K562 treated with DMSO at 1 percent for 24 hours (cell line): ENCODE data around the gene AQP6. TPM values are rescaled to one million over a fixed set of nuclear protein-coding genes. Genes with fewer than 3 reads are reported as not detected.

Experiments used
- total RNA-seq: library from RNA; unstranded; fragments of 300-600 nt; gene quantifications from 2 replicates; pipeline ENCODE4 v1.2.3, GENCODE V29; 2022; ENCODE audit warnings: low read depth; ENCODE audit not compliant: insufficient read depth

Gene AQP6, protein sequence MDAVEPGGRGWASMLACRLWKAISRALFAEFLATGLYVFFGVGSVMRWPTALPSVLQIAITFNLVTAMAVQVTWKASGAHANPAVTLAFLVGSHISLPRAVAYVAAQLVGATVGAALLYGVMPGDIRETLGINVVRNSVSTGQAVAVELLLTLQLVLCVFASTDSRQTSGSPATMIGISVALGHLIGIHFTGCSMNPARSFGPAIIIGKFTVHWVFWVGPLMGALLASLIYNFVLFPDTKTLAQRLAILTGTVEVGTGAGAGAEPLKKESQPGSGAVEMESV
- 0.41 TPM in 1 of 2 replicates, not detected in the other for total RNA-seq

DNA sequence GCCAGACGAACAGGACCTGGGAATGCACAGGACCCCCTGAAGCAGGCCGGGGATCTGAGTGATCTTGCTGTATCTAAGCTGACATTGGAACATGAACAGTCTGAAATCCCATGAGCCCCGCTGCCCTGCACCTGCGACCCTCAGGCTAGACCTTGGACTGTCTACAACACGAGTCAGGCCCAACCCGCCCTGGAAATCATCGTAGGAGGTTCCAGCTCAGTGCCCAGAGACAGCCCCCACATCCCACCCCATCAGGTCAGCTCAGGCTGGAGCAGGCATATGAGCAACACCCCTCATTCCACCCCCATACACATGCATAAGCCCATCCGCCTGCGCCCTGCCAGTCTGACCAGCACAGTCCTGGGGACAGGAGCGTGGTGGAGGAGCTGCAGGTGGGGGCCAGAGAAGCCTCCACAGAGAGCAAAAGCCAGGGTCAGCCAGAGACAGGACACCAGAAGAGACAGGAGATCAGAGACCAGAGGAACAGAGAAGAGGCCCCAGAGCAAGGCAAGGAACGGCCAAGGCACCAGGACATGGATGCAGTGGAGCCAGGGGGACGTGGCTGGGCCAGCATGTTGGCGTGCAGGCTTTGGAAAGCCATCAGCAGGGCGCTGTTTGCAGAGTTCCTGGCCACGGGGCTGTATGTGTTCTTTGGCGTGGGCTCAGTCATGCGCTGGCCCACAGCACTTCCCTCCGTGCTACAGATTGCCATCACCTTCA, at the start of gene AQP6:
AQP6 (plus strand) TSS at position 307 of the 720 bp plus-strand sequence; CDS start at position 534, 227 bp downstream.

DNA sequence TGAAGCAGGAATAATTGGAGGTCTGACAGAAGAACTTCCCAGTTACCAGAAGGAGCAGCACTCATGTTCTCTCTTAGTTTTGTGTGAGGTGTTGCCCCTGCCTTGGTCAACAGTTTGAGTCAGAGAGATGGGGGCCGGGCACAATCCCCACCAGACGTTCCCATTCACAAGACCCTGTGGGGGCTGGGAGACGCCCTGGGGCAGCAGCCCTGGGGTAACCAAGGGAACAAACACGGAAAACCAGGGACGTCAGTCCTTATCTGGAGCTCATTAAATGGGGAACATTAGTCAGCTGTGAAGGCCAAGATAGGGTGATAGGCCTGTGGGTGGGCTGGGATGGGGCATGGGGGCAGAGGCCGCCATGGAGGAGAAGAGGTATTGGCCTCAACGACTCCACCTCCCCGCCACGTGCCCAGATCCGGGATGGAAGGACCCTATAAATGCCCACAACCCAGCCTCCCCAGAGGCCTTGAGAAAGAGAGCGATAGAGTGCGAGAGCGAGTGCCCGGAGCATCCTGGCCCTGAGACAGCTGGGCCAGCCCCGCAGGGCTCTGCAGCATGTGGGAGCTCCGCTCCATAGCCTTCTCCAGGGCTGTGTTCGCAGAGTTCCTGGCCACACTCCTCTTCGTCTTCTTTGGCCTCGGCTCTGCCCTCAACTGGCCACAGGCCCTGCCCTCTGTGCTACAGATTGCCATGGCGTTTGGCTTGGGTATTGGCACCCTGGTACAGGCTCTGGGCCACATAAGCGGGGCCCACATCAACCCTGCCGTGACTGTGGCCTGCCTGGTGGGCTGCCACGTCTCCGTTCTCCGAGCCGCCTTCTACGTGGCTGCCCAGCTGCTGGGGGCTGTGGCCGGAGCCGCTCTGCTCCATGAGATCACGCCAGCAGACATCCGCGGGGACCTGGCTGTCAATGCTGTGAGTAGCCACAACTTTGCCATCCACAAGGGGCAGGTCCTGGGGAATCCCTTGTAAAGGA, 22.2 kb upstream of the AQP6 start, which contains the start of gene AQP2:
AQP2 (plus strand) TSS at position 465 of the 979 bp plus-strand sequence; CDS start at position 559, 94 bp downstream.

DNA sequence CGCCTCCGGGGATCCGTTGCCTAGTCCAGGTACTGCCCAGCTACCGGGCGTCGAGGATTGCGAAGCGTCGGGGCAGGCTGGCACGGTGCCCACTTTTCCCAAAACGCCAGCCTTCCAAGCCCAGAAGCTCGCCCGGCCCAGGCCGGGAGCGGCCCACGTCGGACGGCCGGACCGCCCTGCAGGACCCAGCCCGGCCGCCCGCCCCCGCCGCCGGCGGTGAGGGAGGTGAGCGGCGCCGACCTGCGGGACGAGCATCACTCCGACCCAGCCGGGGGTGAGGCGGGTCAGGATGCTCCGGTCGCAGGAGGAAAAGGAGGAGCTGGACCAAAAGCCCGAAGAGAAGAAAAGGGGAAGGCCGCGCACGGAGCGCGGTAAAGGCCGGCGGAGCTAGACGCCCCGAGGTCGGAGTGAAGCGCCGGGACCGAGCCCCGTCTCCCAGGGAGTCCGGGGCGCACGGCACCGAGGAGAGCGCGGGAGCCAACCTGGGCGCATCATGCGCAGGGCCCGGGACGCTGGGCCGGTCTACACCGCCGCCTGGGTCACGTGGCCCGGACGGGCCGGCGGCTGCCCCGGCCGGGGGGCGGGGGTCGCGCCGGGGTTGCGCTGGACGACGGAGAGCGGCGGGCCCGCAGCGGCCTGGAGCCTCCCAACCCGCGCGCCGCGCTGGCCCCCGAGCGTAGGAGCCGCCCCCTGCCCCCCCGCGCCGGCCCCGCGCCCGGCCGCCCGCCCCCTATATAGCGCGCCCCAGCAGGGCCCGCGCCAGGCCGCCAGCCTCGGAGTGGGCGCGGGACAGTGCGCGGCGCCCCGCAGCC, 11.4 kb upstream of the AQP6 start, which contains the start of gene AQP5:
AQP5 (plus strand) TSS at position 762 of the 812 bp plus-strand sequence. CDS start 146 bp downstream, outside the sequence.

DNA sequence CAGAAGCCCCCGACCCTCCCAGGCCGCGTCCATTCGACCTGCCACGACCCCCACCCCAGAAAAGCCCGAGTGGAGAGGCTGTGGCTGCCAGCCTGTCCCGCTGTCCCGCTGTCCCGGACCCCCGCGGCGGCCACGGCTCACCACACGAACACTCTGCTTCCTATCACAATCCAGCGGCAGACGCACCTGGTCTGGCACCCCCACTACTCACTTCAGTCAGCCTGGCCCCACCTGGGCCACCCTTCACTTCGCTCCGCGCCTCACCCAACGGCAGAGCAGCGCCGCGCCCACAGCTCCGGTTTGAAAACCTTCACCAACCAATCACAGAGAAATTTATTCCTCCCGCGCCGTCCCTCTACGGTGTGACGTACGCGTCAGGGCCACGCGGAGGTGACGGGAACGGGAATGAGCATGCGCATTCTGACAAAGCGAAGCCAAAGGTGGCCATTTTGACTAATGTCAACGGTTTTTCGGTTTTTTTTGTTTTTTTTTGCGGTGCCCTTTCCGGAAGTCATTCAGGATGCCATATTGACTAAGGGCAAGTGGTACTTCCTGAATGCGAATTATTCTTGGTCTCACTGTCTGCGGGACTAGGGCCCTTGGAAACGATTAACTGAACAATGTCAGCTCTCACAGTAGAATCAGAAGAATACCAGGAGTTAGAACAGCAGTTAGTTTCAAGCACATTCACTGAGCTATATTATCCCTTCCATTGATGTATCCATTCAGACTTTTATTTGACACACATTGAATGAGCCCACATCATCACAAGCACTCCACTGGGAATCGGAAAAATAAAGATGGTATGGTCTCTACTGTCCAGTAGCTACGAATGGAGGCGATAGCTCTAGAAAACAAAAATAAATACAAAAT, 52.7 kb downstream of the AQP6 start, which contains the start of gene RACGAP1:
RACGAP1 (minus strand) TSS at position 308 of the 873 bp plus-strand sequence. CDS start 8,779 bp downstream, outside the sequence.

Other genes starting within 250 kb of the AQP6 start
- 363 and 368 TPM in 2 replicates for gene TMBIM6, start 231.4 kb upstream of the AQP6 start, total RNA-seq
- gene NCKAP5L, start 144.5 kb upstream of the AQP6 start, total RNA-seq: 20.8 and 21.1 TPM in 2 replicates
- gene BCDIN3D, start 129.8 kb upstream of the AQP6 start, total RNA-seq: 7.1 and 8.0 TPM in 2 replicates
- gene FAIM2, start 69.0 kb upstream of the AQP6 start, total RNA-seq: 0.15 and 0.16 TPM in 2 replicates
- not detected in 2 replicates for gene AQP2, start 22.2 kb upstream of the AQP6 start, total RNA-seq
- gene AQP5, start 11.1 kb upstream of the AQP6 start, total RNA-seq: not detected in 2 replicates
- gene RACGAP1, start 52.5 kb downstream of the AQP6 start, total RNA-seq: 74.2 and 79.0 TPM in 2 replicates
- gene ASIC1, start 84.6 kb downstream of the AQP6 start, total RNA-seq: 1.00 and 1.5 TPM in 2 replicates
- gene SMARCD1, start 112.4 kb downstream of the AQP6 start, total RNA-seq: 72.7 and 74.2 TPM in 2 replicates
- 0.23 TPM in 1 of 2 replicates, not detected in the other for gene GPD1, start 131.1 kb downstream of the AQP6 start, total RNA-seq
- gene COX14, start 139.3 kb downstream of the AQP6 start, total RNA-seq: 52.5 and 65.7 TPM in 2 replicates
- gene CERS5, start 194.4 kb downstream of the AQP6 start, total RNA-seq: 21.7 and 25.7 TPM in 2 replicates